GM21515 (cell line): ENCODE data around the gene TCF25.
"Not testable (repeated sequence)": the region's sequence is repeated elsewhere in the genome, so short reads cannot be mapped to it uniquely, and the experiment has no call there.

Experiments used
- ATAC-seq: cut with Tn5 transposase; IDR thresholded peaks from one replicate; pipeline ENCODE4 v1.9.1; 2021; ENCODE audit not compliant: unreplicated experiment

Gene TCF25

DNA sequence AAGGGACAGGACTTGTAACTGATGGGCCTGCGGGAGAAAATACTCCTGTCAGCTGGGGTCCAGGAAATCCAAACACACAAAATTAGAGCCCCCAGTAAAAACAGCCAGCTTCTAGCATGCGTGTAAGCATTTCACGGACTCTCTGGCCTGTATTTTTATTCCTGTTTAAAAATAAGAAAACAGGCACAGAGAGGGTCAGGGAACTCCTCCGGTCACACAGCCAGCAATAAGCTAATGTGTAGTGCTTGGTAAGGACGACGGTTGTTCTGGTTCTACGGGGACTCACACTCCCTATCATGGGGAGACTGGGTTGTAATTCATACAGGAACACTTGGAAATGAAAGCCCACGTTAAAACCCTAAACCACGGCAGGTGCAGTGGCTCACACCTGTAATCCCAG is 1.5 kb upstream of the TCF25 start:
- no peak for ATAC-seq

GRCh38 chr16:89873972-89874689 is 739 bp downstream of the TCF25 start:
- ATAC-seq = peak; percentile 60

DNA sequence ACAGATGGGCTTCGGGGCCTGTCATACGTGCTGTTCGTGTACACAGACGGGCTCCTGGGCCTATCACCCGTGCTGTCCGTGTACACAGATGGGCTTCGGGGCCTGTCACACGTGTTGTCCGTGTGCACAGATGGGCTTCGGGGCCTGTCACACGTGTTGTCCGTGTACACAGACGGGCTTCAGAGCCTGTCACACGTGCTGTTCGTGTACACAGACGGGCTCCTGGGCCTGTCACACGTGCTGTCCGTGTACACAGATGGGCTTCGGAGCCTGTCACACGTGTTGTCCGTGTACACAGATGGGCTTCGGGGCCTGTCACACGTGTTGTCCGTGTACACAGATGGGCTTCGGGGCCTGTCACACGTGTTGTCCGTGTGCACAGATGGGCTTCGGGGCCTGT is 5.7 kb downstream of the TCF25 start:
- ATAC-seq = not testable (repeated sequence)

- no peak for ATAC-seq
Observed at GRCh38 chr16:89880477-89881367, 7.3 kb downstream of the TCF25 start.

DNA sequence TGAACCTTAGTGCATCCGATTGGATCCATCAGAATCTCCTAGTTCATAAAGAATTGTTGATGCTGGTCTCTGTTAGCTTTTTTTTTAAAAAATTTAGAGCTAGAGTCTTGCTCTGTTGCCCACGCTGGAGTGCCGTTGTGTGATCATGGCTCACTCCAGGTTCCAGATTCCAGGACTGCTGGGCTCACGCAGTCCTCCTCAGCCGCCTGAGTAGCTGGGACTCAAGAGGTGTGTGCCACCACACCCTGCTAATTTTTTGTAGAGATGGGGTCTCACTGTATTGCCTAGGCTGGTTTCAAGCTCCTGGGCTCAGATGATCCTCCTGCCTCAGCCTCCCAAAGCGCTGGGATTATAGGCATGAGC is 8.0 kb downstream of the TCF25 start:
- no peak for ATAC-seq

DNA sequence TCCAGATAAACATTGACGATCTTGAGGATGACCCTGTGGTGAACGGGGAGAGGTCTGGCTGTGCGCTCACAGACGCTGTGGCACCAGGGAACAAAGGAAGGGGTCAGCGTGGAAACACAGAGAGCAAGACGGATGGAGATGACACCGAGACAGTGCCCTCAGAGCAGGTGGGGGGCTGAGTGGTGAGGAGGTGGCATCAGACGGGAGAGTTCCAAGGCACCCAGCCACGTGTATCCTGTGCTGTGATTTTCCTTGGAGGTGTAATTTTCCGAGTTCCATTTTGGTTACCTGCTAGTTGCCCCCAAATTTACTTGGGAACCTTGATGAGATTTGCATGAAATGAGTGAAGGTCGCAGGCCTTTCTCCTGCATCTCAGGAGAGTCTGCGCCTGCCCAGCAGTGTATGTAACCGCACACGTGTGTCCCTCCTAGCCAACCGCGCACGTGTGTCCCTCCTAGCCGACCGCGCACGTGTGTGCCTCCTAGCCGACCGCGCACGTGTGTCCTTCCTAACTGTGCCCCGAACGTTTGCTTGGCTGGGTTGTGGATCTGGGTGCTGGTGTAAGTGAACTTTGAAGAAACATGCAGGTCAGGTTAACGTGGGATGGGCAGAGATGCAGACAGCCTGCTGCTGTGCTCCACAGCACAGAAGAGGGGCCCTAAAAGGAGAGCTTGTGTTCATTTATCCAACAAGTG is 10.1 kb downstream of the TCF25 start:
- ATAC-seq = no peak

- no peak for ATAC-seq
Observed at GRCh38 chr16:89884041-89884421, 10.6 kb downstream of the TCF25 start.

DNA sequence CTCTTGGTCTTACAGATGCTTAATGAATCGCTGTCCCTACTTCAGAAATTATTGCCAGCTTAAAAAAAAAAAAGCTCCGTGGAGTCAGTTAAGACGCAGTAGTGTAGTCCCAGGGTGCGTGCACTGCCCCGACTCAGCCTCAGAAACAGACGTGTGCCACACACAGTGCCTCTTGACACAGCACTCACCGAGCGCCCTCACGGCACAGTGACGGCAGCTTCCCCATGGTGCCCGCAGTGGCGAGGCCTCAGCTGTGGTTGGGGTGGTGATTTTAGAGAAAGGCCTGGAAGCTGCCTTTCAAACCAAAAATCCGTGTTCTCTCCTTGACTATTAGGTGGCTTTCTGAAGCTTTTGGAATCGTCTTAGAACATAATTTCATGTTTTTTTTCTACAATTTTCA is 13.9 kb downstream of the TCF25 start:
- no peak for ATAC-seq

GRCh38 chr16:89890200-89890599 is 16.8 kb downstream of the TCF25 start:
- no peak for ATAC-seq

DNA sequence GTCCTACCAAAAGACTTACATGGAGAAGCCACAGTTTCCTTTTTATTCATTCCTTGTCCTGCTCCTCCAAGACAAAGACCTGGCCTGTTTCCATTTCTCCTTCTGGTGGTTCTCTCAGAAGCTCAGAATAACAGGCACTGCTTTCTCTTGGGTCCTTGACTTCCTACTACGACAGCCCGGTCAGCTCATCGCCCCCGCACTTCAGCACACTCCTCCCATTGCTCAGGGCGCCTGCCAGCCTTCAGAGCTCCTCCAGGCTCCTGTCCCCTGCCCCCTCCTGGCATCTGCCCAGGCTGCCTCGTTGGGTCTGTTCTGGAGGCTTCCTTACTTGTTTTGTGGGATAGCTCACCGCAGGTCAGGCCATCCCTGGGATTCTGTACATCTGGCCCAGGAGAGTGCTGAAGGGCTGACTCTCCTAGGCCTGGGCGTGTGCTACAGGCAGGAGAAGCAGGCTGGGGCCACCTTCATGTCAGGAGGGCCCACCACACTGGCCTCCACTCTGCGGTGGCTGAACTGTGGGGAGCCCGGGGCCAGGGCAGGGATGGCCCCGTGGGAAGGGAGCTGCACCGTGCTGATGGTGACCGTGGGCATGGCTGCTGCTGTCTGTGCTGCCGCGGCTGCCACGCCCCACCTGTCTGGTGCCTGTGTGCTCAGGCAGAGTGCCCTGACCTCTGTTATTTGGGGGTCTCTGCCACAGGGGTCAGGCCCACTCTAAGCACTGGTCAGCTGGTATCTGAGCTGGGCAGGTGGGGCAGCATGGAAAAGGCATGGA is 17.7 kb downstream of the TCF25 start:
- no peak for ATAC-seq

DNA sequence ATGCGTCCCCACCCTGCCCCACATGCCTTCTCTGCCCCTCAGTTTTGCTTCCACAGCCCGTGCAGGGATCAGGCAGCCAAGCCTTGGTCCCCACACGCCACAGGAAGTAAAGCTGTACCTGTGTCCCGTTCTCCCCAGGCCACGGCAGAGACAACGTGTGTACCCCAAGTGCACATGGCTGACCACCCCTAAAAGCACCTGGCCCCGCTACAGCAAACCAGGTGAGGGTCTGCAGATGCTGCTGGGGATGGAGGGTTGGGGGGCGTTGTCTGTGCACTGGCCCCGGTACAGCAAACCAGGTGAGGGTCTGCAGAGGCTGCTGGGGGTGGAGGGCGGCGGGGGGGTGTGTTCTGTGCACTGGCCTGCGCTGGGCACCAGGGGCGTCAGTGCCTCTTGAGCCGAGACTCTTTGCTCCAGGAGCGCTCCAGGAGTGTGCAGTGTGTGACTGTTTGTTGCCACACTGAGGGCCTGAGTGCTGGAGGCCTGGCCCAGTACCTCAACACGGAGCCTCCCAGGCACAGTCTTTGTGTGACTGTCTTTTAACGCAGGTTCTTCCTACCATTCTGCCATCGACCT is 18.8 kb downstream of the TCF25 start:
- ATAC-seq = no peak

GRCh38 chr16:89892635-89893034 is 19.2 kb downstream of the TCF25 start:
- no peak for ATAC-seq

DNA sequence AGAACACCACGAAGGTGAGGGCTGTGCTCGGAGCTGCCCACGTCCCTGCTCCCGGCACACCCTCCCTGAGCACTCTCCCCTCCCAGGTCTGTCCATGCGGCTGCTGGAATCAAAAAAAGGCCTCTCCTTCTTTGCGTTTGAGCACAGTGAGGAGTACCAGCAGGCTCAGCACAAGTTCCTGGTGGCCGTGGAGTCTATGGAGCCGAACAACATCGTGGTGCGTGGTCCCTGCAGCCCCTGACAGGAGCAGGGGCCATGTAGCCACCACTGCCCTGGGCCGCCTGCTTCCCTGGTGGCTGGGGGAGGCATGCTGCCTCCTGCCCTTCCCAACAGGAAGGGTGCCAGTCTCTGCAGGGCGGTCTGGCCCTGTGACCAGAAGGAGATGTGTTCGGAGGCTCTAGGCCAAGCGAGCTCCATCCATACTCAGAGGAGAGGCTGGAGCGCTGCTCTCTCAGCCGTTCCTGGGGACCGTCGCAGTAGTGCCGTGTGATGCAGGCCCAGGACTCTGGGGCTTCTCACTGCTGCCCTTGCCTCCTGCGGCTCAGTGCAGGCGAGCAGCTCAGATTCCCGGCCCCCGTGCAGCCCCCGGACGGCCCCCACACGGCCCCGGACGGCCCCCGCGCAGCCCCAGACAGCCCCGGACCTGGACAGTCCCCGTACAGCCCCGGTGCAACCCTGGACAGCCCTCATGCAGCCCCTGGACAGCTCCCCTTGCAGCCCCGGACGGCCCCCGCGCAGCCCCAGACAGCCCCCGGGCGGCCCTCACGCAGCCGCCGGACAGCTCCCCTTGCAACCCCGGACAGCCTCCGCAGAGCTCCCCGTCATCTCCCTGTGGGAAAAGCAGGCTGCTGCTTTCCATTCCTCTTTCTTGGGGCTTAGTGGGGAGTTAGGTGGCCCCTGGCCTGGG is 20.5 kb downstream of the TCF25 start:
- no peak for ATAC-seq

- ATAC-seq = no peak
Observed at GRCh38 chr16:89895482-89896250, 22.3 kb downstream of the TCF25 start.

DNA sequence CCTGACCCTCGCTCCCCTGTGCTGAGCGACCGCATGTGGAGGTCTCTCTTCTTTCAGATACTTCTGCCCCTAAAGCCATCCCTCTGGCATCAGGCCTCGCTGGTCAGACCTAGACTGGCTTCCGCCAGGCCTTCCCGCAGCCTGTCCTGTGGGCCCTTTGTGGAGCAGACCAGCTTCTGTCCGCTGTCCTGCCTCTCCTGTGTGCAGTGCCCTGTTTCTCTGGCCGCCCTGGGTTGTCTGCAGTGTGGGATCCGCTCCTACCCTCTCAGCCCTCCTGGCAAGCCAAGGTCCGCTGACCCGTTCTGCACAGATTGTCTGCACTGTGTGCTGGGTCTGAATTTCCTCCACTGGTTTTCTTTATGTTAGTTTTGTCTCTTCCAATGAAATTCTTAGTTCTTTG is 23.8 kb downstream of the TCF25 start:
- ATAC-seq = no peak

GRCh38 chr16:89898201-89898967 is 25.0 kb downstream of the TCF25 start:
- no peak for ATAC-seq

DNA sequence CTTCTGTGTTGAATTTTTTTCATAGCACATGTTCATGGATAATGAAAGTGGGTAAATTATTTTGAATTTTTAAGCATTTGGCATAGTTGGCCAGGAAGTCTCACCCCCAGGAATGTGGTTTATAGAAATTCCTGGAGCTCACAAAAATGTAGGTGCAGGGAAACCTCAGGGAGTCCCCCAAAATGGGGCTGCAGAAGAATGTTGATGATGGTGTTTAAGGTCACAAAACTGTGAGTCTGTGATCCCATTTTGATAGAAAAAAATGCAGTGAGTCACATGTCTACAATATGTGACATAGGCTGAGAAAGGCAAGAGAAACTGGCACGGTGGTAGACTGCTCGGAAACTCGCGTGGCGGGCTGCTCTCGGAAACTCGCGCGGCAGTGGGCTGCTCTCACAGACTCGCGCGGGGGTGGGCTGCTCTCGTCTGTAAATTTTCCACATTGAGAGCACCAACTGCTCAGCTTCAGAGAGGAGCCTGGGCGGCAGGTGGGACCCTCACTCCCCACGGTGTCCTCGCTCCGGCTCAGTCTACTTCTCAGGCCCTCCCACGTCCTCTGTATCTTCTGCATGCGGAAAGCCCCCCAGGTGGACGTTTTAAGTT is 26.6 kb downstream of the TCF25 start:
- ATAC-seq = no peak

DNA sequence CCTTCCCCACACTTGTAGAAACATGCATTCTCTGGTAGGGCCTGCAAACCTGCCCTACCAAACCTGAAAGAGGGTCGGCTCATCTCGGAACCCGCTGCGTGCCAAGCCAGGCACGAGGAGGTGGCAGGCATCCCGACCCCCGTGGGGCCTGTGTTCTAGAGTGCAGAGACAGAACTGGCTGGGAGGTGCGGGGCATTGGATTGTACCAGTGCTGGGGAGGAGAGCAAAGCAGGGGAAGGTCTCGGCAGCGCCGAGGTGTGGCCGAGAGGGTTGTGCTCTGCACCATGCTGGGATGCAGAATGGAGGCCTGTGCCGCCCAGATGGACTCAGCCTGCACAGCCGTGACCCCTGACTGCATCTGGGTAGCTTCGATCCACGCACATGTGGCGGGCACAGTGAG is 27.5 kb downstream of the TCF25 start:
- ATAC-seq = no peak
